GM12874 (cell line): ENCODE data around the gene EPDR1.

Experiments used
- CTCF ChIP-seq: IDR thresholded peaks from 2 replicates; pipeline ENCODE4 v1.5.1; 2011; ENCODE audit warnings: low read depth, mild to moderate bottlenecking, control low read depth, low read length, moderate library complexity; ENCODE audit not compliant: insufficient read depth

The EPDR1 gene

GRCh38 chr7:38000272-38000671 lies 79.8 kb downstream of the EPDR1 start:
- TF ChIP-seq CTCF: no peak
